ENCODE measurements around the gene SLC10A3.

The SLC10A3 gene

GRCh38 chrX:154466907-154467306 is 23.5 kb downstream of the SLC10A3 start:
- TF ChIP-seq TAF1 (IDR thresholded peaks at IDR 0.05; ENCODE audit: borderline replicate concordance, insufficient read depth, low read length), result no peak
- TF ChIP-seq FOXP2 (optimal IDR thresholded peaks at IDR 0.05; ENCODE audit: borderline replicate concordance, extremely low read depth, extremely low read length, insufficient read depth), result no peak
- TF ChIP-seq SIN3A (IDR thresholded peaks at IDR 0.05; ENCODE audit: borderline replicate concordance, insufficient read depth, low read length), result no peak
- no peak for TF ChIP-seq REST (IDR thresholded peaks at IDR 0.05; ENCODE audit: insufficient read depth in 1 of 2, low read depth in 2 of 2, low read length in 2 of 2)
- TF ChIP-seq POLR2AphosphoS5 (IDR thresholded peaks at IDR 0.05; ENCODE audit: low read depth, low read length), result no peak

GRCh38 chrX:154466036-154466435 is 24.4 kb downstream of the SLC10A3 start:
- TF ChIP-seq SIN3A (IDR thresholded peaks at IDR 0.05; ENCODE audit: borderline replicate concordance, insufficient read depth, low read length), result no peak
- no peak for TF ChIP-seq FOXP2 (optimal IDR thresholded peaks at IDR 0.05; ENCODE audit: borderline replicate concordance, extremely low read depth, extremely low read length, insufficient read depth)
- no peak for TF ChIP-seq TAF1 (IDR thresholded peaks at IDR 0.05; ENCODE audit: borderline replicate concordance, insufficient read depth, low read length)
- no peak for TF ChIP-seq REST (IDR thresholded peaks at IDR 0.05; ENCODE audit: insufficient read depth in 1 of 2, low read depth in 2 of 2, low read length in 2 of 2)
- no peak for TF ChIP-seq POLR2AphosphoS5 (IDR thresholded peaks at IDR 0.05; ENCODE audit: low read depth, low read length)

GRCh38 chrX:154465601-154466000 is 24.8 kb downstream of the SLC10A3 start:
- TF ChIP-seq TAF1 (IDR thresholded peaks at IDR 0.05; ENCODE audit: borderline replicate concordance, insufficient read depth, low read length) (no peak), SIN3A (IDR thresholded peaks at IDR 0.05; ENCODE audit: borderline replicate concordance, insufficient read depth, low read length) (no peak), POLR2AphosphoS5 (IDR thresholded peaks at IDR 0.05; ENCODE audit: low read depth, low read length) (no peak), FOXP2 (optimal IDR thresholded peaks at IDR 0.05; ENCODE audit: borderline replicate concordance, extremely low read depth, extremely low read length, insufficient read depth) (no peak), REST (IDR thresholded peaks at IDR 0.05; ENCODE audit: insufficient read depth in 1 of 2, low read depth in 2 of 2, low read length in 2 of 2) (no peak)

- TF ChIP-seq REST (IDR thresholded peaks at IDR 0.05; ENCODE audit: insufficient read depth in 1 of 2, low read depth in 2 of 2, low read length in 2 of 2) (no peak), POLR2AphosphoS5 (IDR thresholded peaks at IDR 0.05; ENCODE audit: low read depth, low read length) (no peak), SIN3A (IDR thresholded peaks at IDR 0.05; ENCODE audit: borderline replicate concordance, insufficient read depth, low read length) (no peak), TAF1 (IDR thresholded peaks at IDR 0.05; ENCODE audit: borderline replicate concordance, insufficient read depth, low read length) (no peak), FOXP2 (optimal IDR thresholded peaks at IDR 0.05; ENCODE audit: borderline replicate concordance, extremely low read depth, extremely low read length, insufficient read depth) (no peak)
Observed at GRCh38 chrX:154464806-154465365, 25.5 kb downstream of the SLC10A3 start.

All from PFSK-1 (cell line).